Mesenchymal stem cell (in vitro differentiated cells and primary cell): ENCODE measurements around the gene ELMO3.

Experiments used
- DNase-seq: peaks from one replicate; pipeline ENCODE4 v3.0.0-alpha.2; 2013
- H2AFZ ChIP-seq: one replicate; pipeline ENCODE4 v1.6.1; 2013; ENCODE audit warnings: low read depth, mild to moderate bottlenecking, control low read depth, inconsistent platforms, low read length, moderate library complexity
- H2AK5ac ChIP-seq: 2 replicates; pipeline ENCODE4 v1.6.1; 2013; ENCODE audit warnings: low read length, moderate library complexity, mild to moderate bottlenecking, inconsistent platforms; ENCODE audit not compliant: severe bottlenecking
- H2BK120ac ChIP-seq: one replicate; pipeline ENCODE4 v1.6.1; 2013; ENCODE audit warnings: low read depth, mild to moderate bottlenecking, inconsistent platforms, low read length, moderate library complexity
- H2BK12ac ChIP-seq, 2 experiments: one replicate each; pipeline ENCODE4 v1.6.1; 2013; ENCODE audit warnings: inconsistent platforms in 2 of 2, low read length in 2 of 2, mild to moderate bottlenecking in 2 of 2, moderate library complexity in 2 of 2, control low read depth in 1 of 2
- H2BK15ac ChIP-seq: one replicate; pipeline ENCODE4 v1.6.1; 2013; ENCODE audit warnings: mild to moderate bottlenecking, low read depth, inconsistent platforms; ENCODE audit not compliant: poor library complexity, severe bottlenecking
- H2BK5ac ChIP-seq: 2 replicates; pipeline ENCODE4 v1.6.1; 2013; ENCODE audit warnings: low read depth, mild to moderate bottlenecking, low read length, control low read depth, inconsistent platforms; ENCODE audit not compliant: poor library complexity, severe bottlenecking
- H3K14ac ChIP-seq, 2 experiments: one replicate each; pipeline ENCODE4 v1.6.1; 2013; ENCODE audit warnings: inconsistent platforms in 2 of 2, low read length in 2 of 2, control low read depth in 1 of 2, mild to moderate bottlenecking in 1 of 2, moderate library complexity in 1 of 2
- H3K18ac ChIP-seq, 2 experiments: one replicate each; pipeline ENCODE4 v1.6.1; 2013; ENCODE audit warnings: inconsistent platforms in 2 of 2, low read length in 2 of 2, control low read depth in 1 of 2, low read depth in 1 of 2, mild to moderate bottlenecking in 1 of 2
- H3K23ac ChIP-seq, 2 experiments: one replicate each; pipeline ENCODE4 v1.6.1; 2013; ENCODE audit warnings: inconsistent platforms in 2 of 2, low read length in 2 of 2, mild to moderate bottlenecking in 2 of 2, moderate library complexity in 2 of 2, control low read depth in 1 of 2
- H3K27ac ChIP-seq: 2 replicates; pipeline ENCODE4 v1.5.1; 2013; ENCODE audit warnings: mild to moderate bottlenecking, moderate library complexity, low read length, control low read depth, inconsistent platforms; ENCODE audit not compliant: poor library complexity, severe bottlenecking
- H3K27me3 ChIP-seq, 2 experiments: 2 replicates each; pipeline versions ENCODE4 v1.6.1 to v1.7.0; 2013; ENCODE audit warnings: low read length in 2 of 2, mild to moderate bottlenecking in 2 of 2, moderate library complexity in 2 of 2, control low read depth in 1 of 2, inconsistent platforms in 1 of 2; ENCODE audit not compliant: control insufficient read depth in 1 of 2, insufficient read depth in 1 of 2
- H3K36me3 ChIP-seq, 2 experiments: 2 replicates each; pipeline versions ENCODE4 v1.6.1 to v1.7.0; 2013; ENCODE audit warnings: low read length in 2 of 2, control low read depth in 1 of 2, inconsistent platforms in 1 of 2, low read depth in 1 of 2, mild to moderate bottlenecking in 1 of 2; ENCODE audit not compliant: insufficient read depth in 2 of 2, control insufficient read depth in 1 of 2
- H3K4ac ChIP-seq, 2 experiments: one replicate each; pipeline ENCODE4 v1.6.1; 2013; ENCODE audit warnings: inconsistent platforms in 2 of 2, low read length in 2 of 2, mild to moderate bottlenecking in 2 of 2, moderate library complexity in 2 of 2, control low read depth in 1 of 2, low read depth in 1 of 2
- H3K4me1 ChIP-seq: 2 replicates; pipeline ENCODE4 v1.6.1; 2013; ENCODE audit warnings: low read depth, low read length, control low read depth; ENCODE audit not compliant: control insufficient read depth, insufficient read depth
- H3K4me2 ChIP-seq: 2 replicates; pipeline ENCODE4 v1.6.1; 2013; ENCODE audit warnings: low read length, mild to moderate bottlenecking, inconsistent platforms; ENCODE audit not compliant: poor library complexity, severe bottlenecking
- H3K4me3 ChIP-seq, 2 experiments: 2 replicates each; pipeline versions ENCODE4 v1.5.1 to v1.7.0; 2013; ENCODE audit warnings: low read length in 2 of 2, mild to moderate bottlenecking in 2 of 2, control low read depth in 1 of 2, low read depth in 1 of 2; ENCODE audit not compliant: insufficient read depth in 1 of 2
- H3K79me1 ChIP-seq: replicated peaks from 2 replicates; pipeline ENCODE4 v1.6.1; 2013; ENCODE audit warnings: mild to moderate bottlenecking, control low read depth, low read length, inconsistent platforms; ENCODE audit not compliant: poor library complexity, severe bottlenecking
- H3K9ac ChIP-seq: 2 replicates; pipeline ENCODE4 v1.7.0; 2013; ENCODE audit warnings: mild to moderate bottlenecking, low read length, moderate library complexity
- H3K9me3 ChIP-seq: 2 replicates; pipeline ENCODE4 v1.7.0; 2013; ENCODE audit warnings: mild to moderate bottlenecking, low read length; ENCODE audit not compliant: control insufficient read depth
- H4K8ac ChIP-seq: one replicate; pipeline ENCODE4 v1.6.1; 2013; ENCODE audit warnings: inconsistent platforms, mild to moderate bottlenecking, low read length, moderate library complexity
- H4K91ac ChIP-seq: one replicate; pipeline ENCODE4 v1.6.1; 2013; ENCODE audit warnings: mild to moderate bottlenecking, low read length, inconsistent platforms
- WGBS: methylation state at CpG from one replicate; pipeline ENCODE4 v1.1.7; 2013; ENCODE audit warnings: mixed read lengths; 5-methylcytosine and 5-hydroxymethylcytosine counted together

ELMO3 gene

GRCh38 chr16:67235816-67236562, 37.1 kb downstream of the ELMO3 start:
- Histone ChIP-seq H3K9me3 (no peaks in the 10 kb centered on the region), H3K27me3 (no peaks in the 10 kb centered on the region), H3K4me1 (peaks cover 8% of the 10 kb centered on the region), H3K4me3 (no peak overlapping the region), H2AK5ac (no peak overlapping the region), H3K18ac (no peak overlapping the region), H3K79me1 (peaks cover 47% of the 10 kb centered on the region), H2AFZ (no peak overlapping the region), H3K36me3 (peaks cover 81 to 84% of the 10 kb centered on the region in 2 experiments), H3K23ac (no peak overlapping the region), H2BK5ac (no peak overlapping the region), H2BK120ac (no peak overlapping the region), H3K4me2 (no peak overlapping the region), H3K27ac (no peak overlapping the region), H4K8ac (no peak overlapping the region), H3K14ac (no peak overlapping the region), H4K91ac (no peak overlapping the region), H2BK15ac (no peak overlapping the region), H3K9ac (no peak overlapping the region), H3K4ac (no peak overlapping the region), H2BK12ac (no peak overlapping the region)
- 86% methylated on average over 17 of the region's 17 CpGs for WGBS
- DNase-seq: no peak

- no peak overlapping the region for H2BK12ac ChIP-seq
- H3K36me3 ChIP-seq: peaks cover 73 to 77% of the 10 kb centered on the region in 2 experiments
- H3K23ac ChIP-seq: no peak overlapping the region
- no peak overlapping the region for H3K27ac ChIP-seq
- peaks cover 47% of the 10 kb centered on the region for H3K79me1 ChIP-seq
- H3K4me1 ChIP-seq: peaks cover 15% of the 10 kb centered on the region
- H3K14ac ChIP-seq: no peak overlapping the region
- no peak overlapping the region for H2BK120ac ChIP-seq
- H3K9ac ChIP-seq: no peak overlapping the region
- H4K8ac ChIP-seq: no peak overlapping the region
- H3K4me2 ChIP-seq: no peak overlapping the region
- peak; percentile 64 for DNase-seq
- no peaks in the 10 kb centered on the region for H3K27me3 ChIP-seq
- H2AK5ac ChIP-seq: no peak overlapping the region
- no peak overlapping the region for H2BK15ac ChIP-seq
- H3K18ac ChIP-seq: no peak overlapping the region
- WGBS: 87% methylated on average over 48 of the region's 50 CpGs
- no peak overlapping the region for H2BK5ac ChIP-seq
- H3K4ac ChIP-seq: no peak overlapping the region
- no peak overlapping the region for H3K4me3 ChIP-seq
- H3K9me3 ChIP-seq: no peaks in the 10 kb centered on the region
- H2AFZ ChIP-seq: no peak overlapping the region
- no peak overlapping the region for H4K91ac ChIP-seq
Measured at GRCh38 chr16:67236563-67237395, 37.8 kb downstream of the ELMO3 start.

GRCh38 chr16:67237396-67238277, 38.7 kb downstream of the ELMO3 start:
- no peak overlapping the region for H3K9ac ChIP-seq
- no peak overlapping the region for H2BK120ac ChIP-seq
- no peaks in the 10 kb centered on the region for H3K9me3 ChIP-seq
- peaks cover 20% of the 10 kb centered on the region for H3K4me1 ChIP-seq
- no peak overlapping the region for H3K4ac ChIP-seq
- no peak overlapping the region for H3K4me3 ChIP-seq
- H2BK15ac ChIP-seq: no peak overlapping the region
- H3K14ac ChIP-seq: no peak overlapping the region
- 94% methylated on average over 10 of the region's 16 CpGs for WGBS
- peaks cover 45% of the 10 kb centered on the region for H3K79me1 ChIP-seq
- H2BK12ac ChIP-seq: no peak overlapping the region
- no peaks in the 10 kb centered on the region for H3K27me3 ChIP-seq
- H3K36me3 ChIP-seq: peaks cover 72 to 76% of the 10 kb centered on the region in 2 experiments
- H3K4me2 ChIP-seq: no peak overlapping the region
- H4K8ac ChIP-seq: peak overlapping the region; percentile 19
- DNase-seq: no peak
- H3K18ac ChIP-seq: no peak overlapping the region
- no peak overlapping the region for H2AK5ac ChIP-seq
- no peak overlapping the region for H2AFZ ChIP-seq
- no peak overlapping the region for H3K23ac ChIP-seq
- H3K27ac ChIP-seq: no peak overlapping the region
- no peak overlapping the region for H4K91ac ChIP-seq
- no peak overlapping the region for H2BK5ac ChIP-seq

- no peak overlapping the region for H3K9ac ChIP-seq
- H3K27ac ChIP-seq: no peak overlapping the region
- H3K4me1 ChIP-seq: peaks cover 20% of the 10 kb centered on the region
- no peak overlapping the region for H4K91ac ChIP-seq
- no peak overlapping the region for H2BK120ac ChIP-seq
- H2BK15ac ChIP-seq: no peak overlapping the region
- no peaks in the 10 kb centered on the region for H3K9me3 ChIP-seq
- no peak overlapping the region for H3K23ac ChIP-seq
- H3K27me3 ChIP-seq: no peaks in the 10 kb centered on the region
- H3K4ac ChIP-seq: no peak overlapping the region
- no peak overlapping the region for H3K18ac ChIP-seq
- no peak overlapping the region for H3K4me3 ChIP-seq
- no peak overlapping the region for H3K4me2 ChIP-seq
- no peak overlapping the region for H2BK12ac ChIP-seq
- H4K8ac ChIP-seq: peak overlapping the region; percentile 19
- peaks cover 67 to 73% of the 10 kb centered on the region in 2 experiments for H3K36me3 ChIP-seq
- H3K79me1 ChIP-seq: peaks cover 45% of the 10 kb centered on the region
- 100% methylated on average over 1 of the region's 3 CpGs for WGBS
- H2AK5ac ChIP-seq: no peak overlapping the region
- no peak overlapping the region for H2BK5ac ChIP-seq
- H2AFZ ChIP-seq: no peak overlapping the region
- no peak overlapping the region for H3K14ac ChIP-seq
- no peak for DNase-seq
Measured at GRCh38 chr16:67238278-67238575, 39.3 kb downstream of the ELMO3 start.
